Keratinocyte (primary cell): Measurements from ENCODE around the gene CTU1.

Experiments used
- CTCF ChIP-seq, 3 experiments: IDR thresholded peaks in 1 of 3; conservative IDR thresholded peaks in 1 of 3; optimal IDR thresholded peaks in 1 of 3; 2 replicates in 2 of 3; 3 replicates in 1 of 3; pipeline versions ENCODE3 to v1.5.1; 2011; ENCODE audit warnings: low read length in 3 of 3, mild to moderate bottlenecking in 3 of 3, moderate library complexity in 2 of 3, control low read depth in 1 of 3, inconsistent platforms in 1 of 3; ENCODE audit not compliant: insufficient read depth in 2 of 3; ENCODE audit errors: extremely low read depth in 1 of 3
- EZH2 ChIP-seq: IDR thresholded peaks from one replicate; pipeline ENCODE4 v1.6.1; 2012; ENCODE audit warnings: inconsistent platforms, mild to moderate bottlenecking, low read length, moderate library complexity

- TF ChIP-seq CTCF (optimal IDR thresholded peaks at IDR 0.05 in 1 of 3, IDR thresholded peaks at IDR 0.05 in 1 of 3, conservative IDR thresholded peaks at IDR 0.05 in 1 of 3; ENCODE audit: extremely low read depth in 1 of 3, insufficient read depth in 2 of 3, low read length in 3 of 3) (no peak), EZH2 (no peak)
Observed at GRCh38 chr19:51148580-51148979, 40.4 kb upstream of the CTU1 start.
